HG03378 (cell line): ENCODE measurements around the gene APPL2.

Source experiments
- ATAC-seq: cut with Tn5 transposase; IDR thresholded peaks from one replicate; pipeline ENCODE4 v1.9.1; 2021; ENCODE audit warnings: mild to moderate bottlenecking, moderate library complexity; ENCODE audit not compliant: unreplicated experiment

Gene APPL2

DNA sequence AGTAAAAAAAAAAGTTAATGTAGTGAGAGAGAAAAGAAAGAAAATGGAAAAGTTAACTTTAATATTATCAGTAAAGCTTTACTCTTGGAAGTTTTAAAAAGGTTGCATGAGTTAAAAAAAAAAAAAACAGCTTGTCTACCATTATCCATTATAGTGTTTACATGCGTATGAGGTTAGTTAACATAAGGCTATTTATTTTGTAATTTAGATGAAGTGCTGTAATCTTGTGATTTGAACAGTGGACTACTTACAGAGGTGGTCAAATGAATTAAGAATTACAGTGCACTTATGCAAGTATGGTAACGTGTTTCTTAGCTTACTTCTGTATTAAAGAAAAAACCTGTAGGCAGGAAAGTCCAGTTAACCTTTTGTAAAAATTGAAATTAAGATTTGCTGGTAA is 97.7 kb downstream of the APPL2 start:
- ATAC-seq: no peak
